GM03348 (cell line): ENCODE measurements around the gene GARIN5A.
"Not testable (repeated sequence)": the region's sequence is repeated elsewhere in the genome, so short reads cannot be mapped to it uniquely, and the experiment has no call there.

ENCODE experiments used
- DNase-seq: peaks from one replicate; pipeline ENCODE4 v3.0.0; 2012; ENCODE audit warnings: low spot score

GARIN5A gene

DNA sequence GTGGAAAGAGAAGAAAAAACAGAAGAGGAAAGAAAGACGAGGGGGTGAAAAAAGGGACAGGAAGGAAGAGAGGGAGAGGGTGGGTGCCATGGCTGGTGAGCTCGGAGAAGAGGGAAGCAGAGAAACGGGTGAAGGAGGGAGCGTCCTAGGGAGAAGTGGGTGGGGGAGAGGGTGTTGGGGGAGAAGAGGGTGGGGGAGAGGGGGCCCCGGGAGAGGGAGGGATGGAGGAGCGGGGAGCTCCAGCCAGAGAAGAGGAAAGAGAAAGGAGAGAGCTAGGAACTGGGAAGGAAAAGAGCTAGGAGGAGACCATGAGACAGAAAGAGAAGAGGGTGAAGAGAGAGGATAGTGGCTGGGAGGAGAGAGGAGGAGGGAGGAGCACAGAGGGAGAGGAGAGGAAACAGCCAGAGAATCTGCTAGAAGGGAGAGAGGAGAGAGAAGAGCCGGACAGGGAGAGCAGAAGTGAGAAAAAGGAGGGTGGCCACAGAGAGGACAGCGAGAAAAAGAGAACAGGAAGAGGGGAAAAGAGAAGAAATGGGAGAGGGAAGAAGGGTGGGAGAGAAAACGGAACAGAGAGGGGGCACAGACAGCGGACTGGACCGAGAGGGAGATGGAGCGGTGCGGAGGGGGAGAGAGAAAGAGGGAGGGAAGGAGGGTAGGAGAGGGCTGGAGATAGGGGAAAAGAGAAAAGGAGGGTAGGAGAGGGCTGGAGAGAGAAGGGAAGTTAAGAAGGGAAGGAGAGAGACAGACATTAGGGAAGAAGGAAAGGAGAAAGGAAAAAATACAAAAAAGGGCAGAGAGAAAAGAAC, 11.9 kb upstream of the GARIN5A start:
- DNase-seq: no peak

DNA sequence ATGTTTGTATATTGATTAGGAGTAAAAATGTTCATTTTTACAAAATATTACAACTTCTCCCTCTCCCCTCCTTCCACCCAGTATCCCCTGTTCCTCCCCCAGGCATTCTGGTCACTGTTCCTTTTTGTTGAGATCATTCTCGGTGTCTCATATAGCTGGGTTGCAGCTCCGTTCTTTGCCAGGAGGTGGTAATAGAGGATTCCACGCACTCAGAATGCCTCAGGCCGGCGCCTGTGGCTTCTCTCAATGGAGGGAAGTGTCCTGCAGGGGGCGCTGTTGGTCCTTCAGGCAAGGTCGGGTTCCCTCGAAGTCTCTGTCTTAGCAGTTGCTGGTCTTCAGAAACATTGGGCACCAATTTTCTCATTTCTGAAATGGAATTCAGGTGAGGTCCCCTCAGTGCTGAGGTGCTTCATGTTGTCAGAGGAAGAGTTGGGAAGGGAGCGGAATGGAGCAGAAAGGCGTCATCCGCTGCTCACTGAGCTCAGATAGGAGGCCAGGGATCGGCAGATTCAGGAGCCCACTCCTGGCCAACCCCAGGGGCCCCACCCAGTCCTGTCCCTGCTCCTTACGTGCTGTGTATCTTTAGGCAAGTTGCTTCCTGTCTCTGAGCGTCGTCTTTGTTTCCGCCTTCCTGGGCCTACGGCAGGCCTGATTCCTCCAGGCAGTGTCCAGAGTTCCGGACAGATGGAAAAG, 10.3 kb upstream of the GARIN5A start:
- DNase-seq: no peak

DNA sequence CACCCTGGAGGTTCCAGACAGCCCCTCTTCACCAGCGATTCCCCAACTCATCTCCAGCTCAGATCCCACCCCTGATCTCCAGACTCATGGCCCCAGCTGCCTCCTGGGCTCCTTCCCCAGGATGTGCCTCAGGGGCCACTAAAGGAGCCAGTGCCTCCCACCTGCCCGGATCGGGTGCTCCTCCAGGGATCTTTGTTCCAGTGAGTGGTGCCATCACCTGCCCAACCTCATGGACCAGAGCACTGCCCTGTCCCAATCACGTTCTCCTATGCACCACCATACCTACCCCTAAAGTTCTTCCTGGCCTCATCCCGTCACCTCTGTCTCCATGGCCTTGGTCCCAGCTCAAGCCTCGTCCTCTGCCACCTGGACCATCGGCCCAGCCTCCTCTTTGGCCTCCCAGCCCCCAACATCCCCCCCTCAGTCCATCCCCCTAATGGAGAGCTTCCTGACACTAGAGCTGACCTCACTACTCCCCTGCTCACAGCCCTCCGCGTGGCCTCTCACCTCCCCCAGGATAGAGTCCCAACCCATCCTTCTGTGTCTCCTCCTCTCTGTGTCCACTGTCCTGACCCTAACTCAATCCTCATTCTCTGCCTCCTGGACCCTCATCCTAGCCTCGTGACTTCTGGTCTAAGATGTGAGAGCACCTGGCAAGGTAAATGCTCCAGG, 8.8 kb upstream of the GARIN5A start:
- DNase-seq: no peak

DNA sequence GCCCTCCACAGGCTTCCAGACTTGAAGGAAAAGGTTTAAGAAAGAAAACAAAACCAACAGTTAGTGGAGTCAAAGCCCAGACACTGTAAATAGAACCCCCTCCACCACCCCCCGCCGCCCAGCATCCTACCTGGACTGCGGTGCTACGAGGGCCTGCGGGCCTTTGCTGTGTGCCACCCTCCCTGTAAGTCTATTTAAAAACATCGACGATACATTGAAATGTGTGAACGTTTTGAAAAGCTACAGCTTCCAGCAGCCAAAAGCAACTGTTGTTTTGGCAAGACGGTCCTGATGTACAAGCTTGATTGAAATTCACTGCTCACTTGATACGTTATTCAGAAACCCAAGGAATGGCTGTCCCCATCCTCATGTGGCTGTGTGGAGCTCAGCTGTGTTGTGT, 6.3 kb upstream of the GARIN5A start:
- no peak for DNase-seq

DNA sequence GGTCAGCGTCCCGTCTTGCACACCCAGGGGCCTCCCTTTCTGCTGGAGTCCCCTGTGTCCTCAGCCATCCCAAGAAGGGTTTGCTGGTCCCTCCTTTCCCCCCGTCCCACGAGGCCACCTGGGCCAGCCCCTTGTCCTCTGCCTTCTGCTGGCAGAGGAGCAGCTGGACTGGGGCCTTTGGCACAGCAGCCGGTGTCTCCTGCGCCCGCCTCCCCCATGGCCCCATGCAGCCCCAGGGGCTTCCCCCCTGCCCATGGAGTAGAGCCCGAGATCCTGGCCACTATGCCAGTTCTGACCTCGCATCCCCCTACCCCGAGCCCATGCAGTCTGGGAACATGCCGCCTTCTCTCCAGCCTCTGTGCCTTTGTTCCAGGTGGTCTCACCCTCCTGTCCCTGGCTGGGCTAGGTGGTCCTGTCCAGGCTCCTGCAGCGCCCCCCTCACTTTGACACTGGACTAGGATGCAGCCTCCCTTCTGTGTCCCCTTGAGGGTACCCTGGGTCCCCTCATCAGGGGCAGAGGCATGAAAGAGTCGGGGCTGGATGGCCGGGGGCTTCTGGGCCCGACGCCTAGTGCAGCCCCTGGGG, 5.7 kb upstream of the GARIN5A start:
- DNase-seq: no peak

DNA sequence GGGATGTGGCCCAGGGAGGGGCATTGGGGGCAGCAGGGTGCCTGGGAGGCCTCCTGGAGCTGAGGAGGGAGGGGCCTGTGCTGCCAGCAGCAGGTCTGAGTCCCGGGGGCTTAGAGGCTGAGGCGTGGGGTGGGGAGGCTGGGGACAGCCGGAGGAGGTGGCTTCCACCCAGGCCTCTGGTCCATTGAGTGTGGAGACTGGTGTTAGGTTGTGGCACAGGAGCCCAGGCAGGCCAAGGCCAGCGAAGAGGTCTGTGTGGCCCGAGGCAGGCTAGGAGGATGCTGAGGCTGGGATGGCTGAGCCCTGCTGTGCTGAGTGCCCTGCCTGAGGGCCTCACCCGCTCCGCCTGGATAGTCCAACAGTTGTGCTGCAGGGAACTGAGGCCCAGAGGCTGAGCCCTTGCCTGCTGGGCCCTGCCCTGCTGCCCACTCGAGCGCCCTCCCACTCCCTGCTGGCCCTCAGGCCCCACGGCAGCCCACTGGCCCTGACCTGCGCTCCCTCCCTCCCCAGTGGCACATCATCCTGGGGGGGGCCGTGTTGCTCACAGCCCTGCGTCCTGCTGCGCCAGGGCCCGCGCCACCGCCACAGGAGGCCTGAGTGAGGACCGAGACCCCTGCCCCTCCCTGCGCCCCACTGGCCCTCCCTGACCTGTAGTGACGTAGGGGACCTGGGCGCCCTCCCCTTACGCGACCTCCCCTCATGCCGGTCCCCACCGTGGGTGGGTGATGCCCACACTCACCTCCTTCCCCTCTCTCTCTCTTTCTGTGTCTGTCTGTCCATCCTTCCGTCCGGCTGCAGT, 4.9 kb upstream of the GARIN5A start:
- no peak for DNase-seq

DNA sequence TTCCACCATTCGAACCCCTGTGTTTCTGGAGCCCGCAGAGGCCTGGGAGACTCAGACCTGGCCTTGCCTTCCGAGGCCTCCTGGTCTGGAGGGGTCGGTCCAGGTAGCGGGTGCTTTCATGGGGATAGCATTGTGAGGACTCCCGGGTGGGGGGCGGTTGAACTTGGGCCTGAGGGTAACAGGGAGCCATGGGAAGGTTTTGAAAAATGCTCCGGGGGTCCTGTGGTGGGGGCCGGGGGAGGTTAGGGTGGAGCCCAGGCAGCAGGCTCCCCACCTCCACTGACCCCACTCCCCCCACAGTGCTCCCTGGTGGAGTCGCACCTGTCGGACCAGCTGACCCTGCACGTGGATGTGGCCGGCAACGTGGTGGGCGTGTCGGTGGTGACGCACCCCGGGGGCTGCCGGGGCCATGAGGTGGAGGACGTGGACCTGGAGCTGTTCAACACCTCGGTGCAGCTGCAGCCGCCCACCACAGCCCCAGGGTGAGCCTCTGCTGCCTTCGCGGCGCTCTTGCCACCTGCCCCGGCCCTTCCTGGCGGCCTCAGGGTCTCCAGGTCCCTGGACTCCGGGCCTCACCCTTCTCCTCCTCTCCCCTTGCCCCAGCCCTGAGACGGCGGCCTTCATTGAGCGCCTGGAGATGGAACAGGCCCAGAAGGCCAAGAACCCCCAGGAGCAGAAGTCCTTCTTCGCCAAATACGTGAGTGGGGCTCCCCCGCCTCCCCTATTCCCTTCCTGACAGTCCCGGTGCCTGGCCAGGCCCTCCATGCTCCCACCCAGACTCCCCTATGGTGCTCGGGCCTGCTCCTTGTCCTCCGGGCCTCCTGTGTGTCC, 3.8 kb upstream of the GARIN5A start:
- DNase-seq: no peak

DNA sequence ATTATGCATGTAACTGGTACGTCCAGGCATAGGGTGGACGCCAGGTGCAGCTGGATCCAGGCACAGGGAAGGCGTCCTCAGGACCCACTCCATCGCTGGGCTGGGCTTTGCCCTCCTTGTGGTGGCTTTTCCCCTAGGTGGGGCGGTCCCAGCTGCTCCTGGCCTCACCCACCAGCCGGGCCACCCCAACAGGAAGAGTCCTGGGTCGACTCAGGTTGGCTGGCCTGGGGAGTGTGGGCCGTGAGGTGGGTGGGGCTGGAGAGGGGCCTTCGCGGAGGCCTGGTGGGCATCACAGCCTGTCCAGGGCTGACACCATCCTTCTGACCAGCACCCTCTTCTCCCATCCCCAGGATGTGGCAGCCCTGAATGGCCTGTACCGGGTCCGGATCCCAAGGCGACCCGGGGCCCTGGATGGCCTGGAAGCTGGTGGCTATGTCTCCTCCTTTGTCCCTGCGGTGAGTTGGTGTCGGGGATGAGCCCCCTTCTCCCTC, 3.2 kb upstream of the GARIN5A start:
- DNase-seq: no peak

DNA sequence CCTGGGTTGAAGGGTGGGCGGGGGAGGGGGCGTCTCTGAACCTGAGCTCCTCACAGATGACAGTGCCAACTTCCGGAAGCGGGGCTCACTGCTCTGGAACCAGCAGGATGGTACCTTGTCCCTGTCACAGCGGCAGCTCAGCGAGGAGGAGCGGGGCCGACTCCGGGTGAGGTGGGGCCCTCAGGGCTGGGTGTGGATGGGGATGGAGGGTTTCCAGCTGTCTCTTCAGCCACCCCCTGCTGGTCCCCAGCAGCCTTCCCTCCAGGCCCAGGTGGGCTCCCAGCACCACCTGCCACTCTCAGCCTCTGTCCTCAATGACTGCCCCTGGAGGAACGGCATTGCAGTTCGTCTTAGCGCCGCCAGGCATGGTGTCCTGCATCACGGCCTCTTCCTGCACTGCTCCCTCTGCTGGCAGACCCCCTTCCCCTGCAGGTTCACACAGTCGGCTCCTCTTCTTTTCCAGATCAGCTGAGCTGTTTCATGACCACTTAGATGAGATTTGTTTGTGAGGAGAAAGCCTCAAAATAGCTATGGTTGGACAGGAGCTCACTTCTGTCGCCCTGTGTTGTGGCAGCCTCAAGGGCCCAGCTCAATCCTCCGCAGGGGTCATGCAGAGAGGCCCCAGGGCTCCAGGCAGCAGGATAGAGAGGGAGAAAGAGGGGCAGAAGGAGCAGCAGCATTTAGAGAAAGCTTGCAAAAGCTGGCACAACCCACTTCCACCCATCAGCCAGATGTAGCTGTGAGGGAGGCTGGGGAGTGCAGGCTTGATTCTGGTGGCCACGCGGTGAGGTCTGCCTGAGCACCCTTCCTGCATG, 2.5 kb upstream of the GARIN5A start:
- DNase-seq: peak; percentile 49

DNA sequence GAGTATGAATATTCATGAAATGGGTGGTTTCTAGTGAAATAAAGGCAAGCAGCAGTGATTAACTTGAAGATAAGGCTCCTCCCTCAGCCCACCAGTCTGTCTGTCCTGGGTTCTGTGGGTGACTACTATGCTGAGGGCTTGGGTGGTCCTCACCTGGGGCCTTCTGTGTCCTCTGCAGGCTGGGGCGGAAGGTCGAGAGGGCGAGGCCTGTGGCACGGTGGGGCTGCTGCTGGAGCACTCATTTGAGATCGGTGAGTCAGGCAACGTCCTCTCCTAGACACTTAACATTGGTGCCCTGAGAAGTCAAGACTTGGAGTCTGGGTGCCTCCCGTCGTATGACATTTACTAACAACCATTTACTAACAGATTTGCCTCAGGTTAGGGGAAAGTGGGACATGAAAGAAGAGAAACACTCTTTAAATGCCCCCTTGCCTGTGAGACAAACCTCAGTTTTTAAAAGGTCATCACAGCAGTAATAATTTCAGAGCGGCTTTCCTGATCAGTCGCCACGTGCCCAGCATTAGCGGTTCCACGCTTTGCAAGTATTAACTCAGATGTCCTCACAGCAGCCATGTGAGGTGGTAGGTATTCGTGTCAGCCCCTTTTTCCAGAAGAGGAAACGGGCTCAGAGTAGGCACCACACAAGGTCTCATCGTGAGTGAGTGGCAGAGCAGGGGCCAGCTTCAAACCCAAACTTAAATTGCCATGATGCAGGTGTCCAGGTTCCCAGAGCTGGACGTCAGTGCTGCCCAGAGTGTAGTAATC, 1.3 kb upstream of the GARIN5A start:
- DNase-seq: no peak

DNA sequence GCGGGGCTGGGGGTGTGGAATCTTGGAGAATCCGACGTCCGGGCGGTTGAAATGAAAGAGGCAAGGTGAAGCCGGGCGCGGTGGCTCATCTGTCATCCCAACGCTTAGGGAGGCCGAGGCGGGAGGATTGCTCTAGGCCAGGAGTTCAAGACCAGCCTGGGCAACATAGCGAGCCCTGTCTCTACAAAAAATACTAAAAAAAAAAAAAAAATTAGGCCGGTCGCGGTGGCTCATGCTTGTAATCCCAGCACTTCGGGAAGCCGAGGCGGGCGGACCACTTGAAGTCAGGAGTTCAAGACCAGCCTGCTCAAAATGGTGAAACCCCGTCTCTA, 225 bp upstream of the GARIN5A start:
- DNase-seq: no peak

DNA sequence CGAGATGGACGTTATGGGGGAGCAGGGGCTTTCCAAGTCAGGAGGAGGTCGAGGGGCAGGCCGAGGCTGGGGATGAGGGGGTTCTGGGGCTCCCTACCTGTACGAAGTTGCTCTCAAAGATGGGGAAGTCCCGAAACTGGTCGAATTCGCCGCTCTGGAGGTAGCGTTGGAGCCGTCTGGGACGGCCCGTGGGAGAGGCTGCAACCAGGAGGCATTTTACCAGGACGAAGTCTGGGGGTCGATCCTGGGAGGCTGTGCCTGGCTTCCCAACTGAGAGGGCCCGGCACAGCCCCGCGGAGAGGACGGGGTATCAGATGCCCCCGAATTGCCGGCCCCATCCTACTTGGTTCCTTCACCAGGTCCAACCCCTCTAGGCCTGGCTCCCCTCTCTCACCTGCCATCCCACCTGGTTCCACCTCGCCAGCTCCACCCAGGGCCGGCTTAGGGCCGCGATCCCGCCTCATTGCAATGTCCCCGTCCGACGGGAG, 868 bp downstream of the GARIN5A start:
- no peak for DNase-seq

DNA sequence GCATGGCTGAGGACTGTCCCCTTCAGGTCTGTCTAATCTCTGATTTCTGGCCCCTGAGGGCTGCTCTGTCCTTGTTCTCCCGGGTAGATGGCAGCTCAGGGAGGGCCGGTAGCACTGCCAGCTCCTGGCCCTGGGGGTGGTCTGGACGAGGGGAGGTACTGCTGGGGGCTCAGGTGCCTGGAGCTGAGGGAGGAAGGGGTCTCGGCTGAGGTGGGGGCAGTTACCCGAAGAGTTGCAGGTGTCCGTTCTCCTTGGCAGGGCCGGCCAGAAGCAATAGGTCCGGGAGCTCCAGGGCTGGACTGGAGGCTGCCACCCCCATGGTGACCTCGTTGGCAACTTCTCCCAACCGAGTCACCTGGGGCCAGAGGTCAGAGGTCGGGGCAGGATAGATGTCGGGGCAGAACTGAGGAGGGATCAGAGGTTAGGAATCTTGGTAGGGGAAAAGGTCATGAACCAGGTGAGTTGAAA, 1.5 kb downstream of the GARIN5A start:
- DNase-seq: no peak

DNA sequence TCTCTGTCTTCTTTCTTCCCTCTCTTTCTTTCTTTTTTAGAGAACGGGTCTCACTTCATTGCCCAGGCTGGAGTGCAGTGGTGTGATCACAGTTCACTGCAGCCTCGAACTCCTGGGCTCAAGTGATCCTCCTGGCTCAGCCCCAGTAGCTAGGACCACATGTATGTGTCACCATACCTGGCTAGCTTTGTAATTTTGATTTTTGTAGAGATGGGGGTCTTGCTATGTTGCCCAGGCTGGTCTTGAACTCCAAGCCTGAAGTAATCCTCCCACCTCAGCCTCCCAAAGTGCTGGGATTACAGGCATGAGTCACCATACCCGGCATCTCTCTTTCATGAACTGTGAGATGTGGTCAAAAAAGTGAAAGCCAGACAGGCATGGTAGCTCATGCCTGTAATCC, 3.3 kb downstream of the GARIN5A start:
- DNase-seq: not testable (repeated sequence)

DNA sequence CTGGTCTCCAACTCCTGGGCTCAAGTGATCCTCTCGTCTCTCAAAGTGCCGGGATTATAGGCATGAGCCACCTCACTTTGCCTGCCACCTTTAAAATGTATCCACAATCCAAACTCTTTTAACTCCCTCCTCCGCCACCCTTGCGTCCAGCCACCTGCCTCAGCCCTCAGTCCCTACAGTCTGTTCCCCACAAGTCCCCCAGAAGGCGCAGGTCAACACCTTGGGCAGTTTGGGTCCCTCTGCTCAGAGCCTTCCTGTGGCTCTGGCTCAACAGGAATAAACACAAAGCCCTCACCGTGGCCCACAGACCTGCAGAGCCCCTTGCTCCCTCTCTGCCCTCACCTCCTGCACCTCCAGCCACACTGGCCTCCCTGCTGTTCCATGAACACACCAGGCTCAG, 7.8 kb downstream of the GARIN5A start:
- no peak for DNase-seq

DNA sequence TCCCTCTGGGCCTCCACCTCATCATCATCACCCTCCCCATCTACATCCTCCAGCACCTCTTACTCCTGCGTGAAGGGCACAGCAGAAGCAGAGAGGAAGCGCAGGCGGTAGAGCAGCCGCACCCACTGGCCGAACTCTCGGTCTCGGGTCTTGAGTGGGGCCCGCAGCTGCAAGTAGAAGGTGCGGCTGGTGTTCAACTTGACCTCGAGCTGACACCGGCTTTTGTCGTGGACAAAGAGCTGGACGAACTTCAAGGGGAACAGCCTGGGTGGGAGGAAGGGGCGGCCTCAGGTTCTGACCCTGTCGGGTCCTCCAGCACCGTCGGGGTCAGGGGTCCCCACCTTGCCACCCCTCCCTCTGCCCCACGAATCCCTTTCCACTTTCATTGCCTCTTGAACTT, 9.1 kb downstream of the GARIN5A start:
- no peak for DNase-seq

DNA sequence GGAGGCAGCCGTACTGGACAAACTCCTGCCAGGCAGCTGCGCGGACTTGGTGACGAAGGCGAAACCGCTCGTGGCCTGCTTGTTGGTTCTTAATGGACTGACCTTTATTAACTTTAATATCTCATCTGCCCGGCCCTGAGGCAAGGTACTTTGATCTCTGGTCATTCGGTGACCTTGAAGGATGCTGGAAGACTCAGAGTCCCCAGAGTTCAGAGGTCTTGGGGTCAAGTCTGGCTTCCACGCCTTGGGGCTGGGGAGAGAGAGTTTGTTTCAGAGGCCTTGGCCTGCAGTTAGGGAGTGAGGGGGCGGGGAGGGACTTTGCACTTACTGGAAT, 10.0 kb downstream of the GARIN5A start:
- DNase-seq: no peak

DNA sequence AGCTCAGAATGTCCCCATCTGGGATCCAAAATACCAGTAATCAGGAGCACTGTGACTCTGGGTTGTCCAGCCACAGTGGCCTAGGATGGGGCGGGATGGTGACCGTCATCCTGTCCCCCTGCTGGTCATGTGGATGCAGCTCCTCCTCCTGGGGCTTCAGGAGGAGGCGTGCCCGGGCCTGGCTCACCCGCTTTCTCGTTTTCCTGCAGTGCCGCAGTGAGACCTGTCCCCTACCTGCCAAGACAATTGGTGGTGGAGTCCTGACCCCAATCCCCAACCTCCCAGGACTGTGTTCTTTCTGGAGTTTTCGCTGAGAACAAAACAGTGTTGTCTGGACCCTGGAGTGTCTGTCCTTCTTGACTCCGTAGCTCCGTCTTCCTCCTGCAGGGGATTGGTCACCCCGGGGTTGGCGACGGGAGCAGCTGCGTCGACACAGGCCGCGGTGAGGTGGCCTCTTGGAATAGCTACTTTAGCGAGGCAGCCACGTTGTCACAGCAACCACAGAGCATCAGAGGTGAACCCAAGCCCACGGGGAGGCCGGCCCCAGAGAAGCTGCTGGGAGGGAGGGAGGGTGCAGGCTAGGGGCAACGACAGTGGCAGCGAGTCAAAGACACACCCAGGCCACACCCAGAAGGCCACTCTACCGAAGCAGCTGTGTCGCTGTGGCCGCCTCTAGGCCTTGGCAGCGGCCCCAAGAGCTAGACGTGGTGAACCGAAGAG, 10.5 kb downstream of the GARIN5A start:
- DNase-seq: peak; percentile 37

DNA sequence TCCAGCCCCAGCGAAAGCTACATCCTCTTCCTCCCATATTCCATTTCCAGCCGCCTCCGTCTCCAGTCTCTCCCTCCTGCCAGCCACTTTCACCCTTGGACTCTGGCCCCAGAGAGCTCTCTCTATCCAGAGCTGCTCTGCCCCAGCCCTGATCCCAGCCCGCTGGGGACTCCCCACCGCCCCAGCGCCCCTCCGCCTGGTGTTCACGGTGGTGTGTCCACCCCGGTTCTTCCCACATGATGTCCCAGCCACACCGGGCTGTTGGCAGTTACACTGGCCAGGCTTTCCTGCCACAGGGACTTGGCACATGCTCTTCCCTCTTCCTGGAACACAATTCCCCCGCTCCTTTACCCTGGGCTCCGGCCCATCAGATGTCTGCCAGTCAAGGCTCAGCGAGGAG, 11.6 kb downstream of the GARIN5A start:
- DNase-seq: no peak
